Esophagus muscularis mucosa (tissue), 4 donors: ENCODE measurements around the gene ZNF827.

Experiments used
- CTCF ChIP-seq, 3 experiments: fragments of 200-600 bp in 2 of 3; fragments of 450-650 bp in 1 of 3; sonication (generic) in 2 of 3; IDR thresholded peaks; one replicate each; pipeline ENCODE4 v1.5.1; 2017 to 2019; ENCODE audit warnings: antibody characterized with exemption in 3 of 3, mild to moderate bottlenecking in 2 of 3, moderate library complexity in 1 of 3
- EP300 ChIP-seq: sonication (generic); formaldehyde crosslinking; IDR thresholded peaks from one replicate; pipeline ENCODE4 v1.6.1; 2017; ENCODE audit warnings: antibody characterized with exemption
- POLR2A ChIP-seq: fragments of 450-650 bp; IDR thresholded peaks from one replicate; pipeline ENCODE4 v1.6.1; 2017; ENCODE audit warnings: antibody characterized with exemption, moderate library complexity, mild to moderate bottlenecking, low read depth

GRCh38 chr4:145843639-145844038, 95.0 kb downstream of the ZNF827 start:
- no peak for TF ChIP-seq CTCF (IDR thresholded peaks at IDR 0.05)
- TF ChIP-seq EP300, result no peak
- TF ChIP-seq POLR2A, result no peak
